Left lung (tissue), 10 donors: ENCODE measurements around the gene MAPK4. TPM values are rescaled to one million over a fixed set of nuclear protein-coding genes. Genes with fewer than 3 reads are reported as not detected.

ENCODE experiments used
- ATAC-seq: fragments of 200-7000 bp; cut with Tn5 transposase; one replicate; pipeline ENCODE4 v1.9.1; 2020; ENCODE audit warnings: moderate library complexity
- DNase-seq, 4 donors: peaks; one replicate each; pipeline ENCODE4 v3.0.0-alpha.2; 2013 to 2020
- H3K27ac ChIP-seq, 2 donors: fragments of 200-600 bp; sonication (generic) in 1 of 2; one replicate each; pipeline versions ENCODE4 v1.5.0 to v1.8.0; 2020 to 2021
- H3K27me3 ChIP-seq, 2 donors: fragments of 200-600 bp; sonication (generic) in 1 of 2; one replicate each; pipeline versions ENCODE4 v1.5.0 to v1.8.0; 2020 to 2021
- H3K36me3 ChIP-seq, 2 donors: fragments of 200-600 bp; sonication (generic) in 1 of 2; one replicate each; pipeline versions ENCODE4 v1.5.0 to v1.8.0; 2020 to 2021
- H3K4me1 ChIP-seq, 2 donors: fragments of 200-600 bp; one replicate each; pipeline ENCODE4 v1.8.0; 2021
- H3K4me3 ChIP-seq, 2 donors: fragments of 200-600 bp; sonication (generic) in 1 of 2; one replicate each; pipeline versions ENCODE4 v1.5.0 to v1.8.0; 2020 to 2021; ENCODE audit warnings: mild to moderate bottlenecking in 1 of 2
- H3K9me3 ChIP-seq, 2 donors: fragments of 200-600 bp; sonication (generic) in 1 of 2; one replicate each; pipeline versions ENCODE4 v1.5.0 to v1.8.0; 2020 to 2021
- intact Hi-C, 2 donors: fragments of 100-400 bp; cut with DNase I; formaldehyde crosslinking; loops; one replicate each; pipeline versions ENCODE4 v1.11.2 to v1.14.2; 2022
- polyA plus RNA-seq, 6 donors: library from polyadenylated mRNA; unstranded; fragments of 120-200 nt; gene quantifications; one replicate each; pipeline ENCODE4 v1.2.1, GENCODE V29; 2013; ENCODE audit not compliant: insufficient read length in 6 of 6
- total RNA-seq, 2 donors: library from RNA; stranded (reverse); fragmentation: NEBNext Ultra II Directional; extraction: Animal tissue kit (Norgen Biotek cat#: 25700); gene quantifications; one replicate each; pipeline ENCODE4 v1.2.1, GENCODE V29; 2021
- TF ChIP-seq, protein P1 (sequence below), 2 donors: fragments of 200-600 bp; sonication (generic) in 1 of 2; IDR thresholded peaks; one replicate each; pipeline versions ENCODE4 v1.5.0 to v1.8.0; 2021; ENCODE audit warnings: antibody characterized with exemption in 2 of 2
- donor health status: DM: no; HTN: yes; CAD: no.
- donor health status: DM: no; HTN: no; CAD: no.

MAPK4 gene
- total and polyA plus RNA-seq, 8 donors = 0.55 to 2.1 (median 1.3) TPM

DNA sequence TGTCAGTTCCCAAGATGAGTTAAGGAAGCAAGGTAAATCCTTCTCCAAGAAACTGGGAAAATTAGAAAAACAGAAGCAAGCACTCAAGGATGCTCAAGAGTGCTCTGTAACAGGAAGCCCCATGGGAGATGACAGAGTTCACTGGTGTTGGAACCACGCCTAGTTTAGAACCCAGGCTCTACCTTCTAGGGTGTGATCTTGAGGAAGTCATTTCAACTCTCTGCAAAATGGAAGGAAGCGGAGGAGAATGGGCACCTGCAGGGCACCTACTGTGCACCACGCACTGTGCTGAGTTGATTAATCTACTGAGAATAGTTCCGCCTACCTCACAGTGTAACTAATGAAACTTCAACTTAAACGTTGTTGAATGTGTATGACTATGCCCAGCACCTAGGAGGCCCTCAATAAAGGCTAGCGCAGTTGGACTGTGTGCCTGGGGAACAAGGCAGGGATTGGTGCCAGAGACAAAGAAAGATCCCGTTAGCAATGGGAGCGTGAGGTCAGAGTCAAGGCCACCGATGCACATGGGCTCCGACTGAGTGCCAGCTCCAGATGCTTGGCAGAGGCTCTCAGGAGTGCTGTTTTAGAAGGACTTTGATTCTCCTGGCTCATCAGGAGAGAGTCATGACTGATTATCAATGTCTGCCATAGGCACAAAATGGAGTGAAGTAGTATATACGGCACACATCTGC lies 93.7 kb downstream of the MAPK4 start:
- Histone ChIP-seq H3K9me3 (no peaks in the 10 kb centered on the region), H3K36me3 (no peaks in the 10 kb centered on the region), H3K4me3 (no peak overlapping the region), H3K27ac (no peak overlapping the region), H3K27me3 (no peaks in the 10 kb centered on the region), H3K4me1 (no peaks in the 10 kb centered on the region)
- intact Hi-C loops = no loop called here
- TF ChIP-seq, protein P1, sequence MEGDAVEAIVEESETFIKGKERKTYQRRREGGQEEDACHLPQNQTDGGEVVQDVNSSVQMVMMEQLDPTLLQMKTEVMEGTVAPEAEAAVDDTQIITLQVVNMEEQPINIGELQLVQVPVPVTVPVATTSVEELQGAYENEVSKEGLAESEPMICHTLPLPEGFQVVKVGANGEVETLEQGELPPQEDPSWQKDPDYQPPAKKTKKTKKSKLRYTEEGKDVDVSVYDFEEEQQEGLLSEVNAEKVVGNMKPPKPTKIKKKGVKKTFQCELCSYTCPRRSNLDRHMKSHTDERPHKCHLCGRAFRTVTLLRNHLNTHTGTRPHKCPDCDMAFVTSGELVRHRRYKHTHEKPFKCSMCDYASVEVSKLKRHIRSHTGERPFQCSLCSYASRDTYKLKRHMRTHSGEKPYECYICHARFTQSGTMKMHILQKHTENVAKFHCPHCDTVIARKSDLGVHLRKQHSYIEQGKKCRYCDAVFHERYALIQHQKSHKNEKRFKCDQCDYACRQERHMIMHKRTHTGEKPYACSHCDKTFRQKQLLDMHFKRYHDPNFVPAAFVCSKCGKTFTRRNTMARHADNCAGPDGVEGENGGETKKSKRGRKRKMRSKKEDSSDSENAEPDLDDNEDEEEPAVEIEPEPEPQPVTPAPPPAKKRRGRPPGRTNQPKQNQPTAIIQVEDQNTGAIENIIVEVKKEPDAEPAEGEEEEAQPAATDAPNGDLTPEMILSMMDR (IDR thresholded peaks at IDR 0.05) = no peak
- DNase-seq (no peak), ATAC-seq (no peak)

- TF ChIP-seq, protein P1 (IDR thresholded peaks at IDR 0.05) = no peak
- Histone ChIP-seq H3K9me3 (no peaks in the 10 kb centered on the region), H3K27me3 (no peaks in the 10 kb centered on the region), H3K36me3 (no peaks in the 10 kb centered on the region), H3K4me1 (no peaks in the 10 kb centered on the region), H3K27ac (no peak overlapping the region), H3K4me3 (no peak overlapping the region)
- DNase-seq = no peak
- intact Hi-C loops = no loop called here
- no peak for ATAC-seq
These were observed 94.3 kb downstream of the MAPK4 start for GRCh38 chr18:50654211-50654610.

GRCh38 chr18:50654658-50655550 lies 95.0 kb downstream of the MAPK4 start:
- H3K4me1 ChIP-seq = no peaks in the 10 kb centered on the region
- intact Hi-C loops = no loop called here
- ATAC-seq = peak; percentile 35
- DNase-seq = peak in 1 of 4 donors; percentile 42
- H3K9me3 ChIP-seq = no peaks in the 10 kb centered on the region
- no peaks in the 10 kb centered on the region for H3K27me3 ChIP-seq
- H3K4me3 ChIP-seq = no peak overlapping the region
- TF ChIP-seq, protein P1 (IDR thresholded peaks at IDR 0.05) = no peak
- no peaks in the 10 kb centered on the region for H3K36me3 ChIP-seq
- H3K27ac ChIP-seq = no peak overlapping the region

DNA sequence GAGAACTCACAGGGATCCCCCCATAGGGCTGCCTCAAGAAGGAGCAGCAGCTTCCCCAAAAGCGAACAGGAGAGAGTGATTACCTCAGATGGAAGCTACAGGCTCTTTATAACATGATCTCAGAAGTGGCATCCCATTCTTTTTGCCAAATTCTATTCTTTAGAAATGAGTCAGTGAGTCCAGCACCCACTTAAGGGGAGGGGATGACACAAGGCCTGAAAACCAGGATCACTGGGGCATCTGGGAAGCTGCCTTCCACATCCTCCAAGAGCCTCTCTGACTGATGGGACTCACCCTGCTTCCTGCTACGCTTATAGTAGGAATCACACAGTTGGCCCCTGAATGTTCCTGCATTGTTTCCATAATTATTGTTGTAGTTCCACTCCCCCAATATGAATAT lies 96.5 kb downstream of the MAPK4 start:
- Histone ChIP-seq H3K27ac (no peak overlapping the region), H3K4me3 (no peak overlapping the region), H3K36me3 (no peaks in the 10 kb centered on the region), H3K4me1 (no peaks in the 10 kb centered on the region), H3K9me3 (no peaks in the 10 kb centered on the region), H3K27me3 (no peaks in the 10 kb centered on the region)
- TF ChIP-seq, protein P1 (IDR thresholded peaks at IDR 0.05) = no peak
- DNase-seq = no peak
- intact Hi-C loops = no loop called here
- ATAC-seq = no peak

DNA sequence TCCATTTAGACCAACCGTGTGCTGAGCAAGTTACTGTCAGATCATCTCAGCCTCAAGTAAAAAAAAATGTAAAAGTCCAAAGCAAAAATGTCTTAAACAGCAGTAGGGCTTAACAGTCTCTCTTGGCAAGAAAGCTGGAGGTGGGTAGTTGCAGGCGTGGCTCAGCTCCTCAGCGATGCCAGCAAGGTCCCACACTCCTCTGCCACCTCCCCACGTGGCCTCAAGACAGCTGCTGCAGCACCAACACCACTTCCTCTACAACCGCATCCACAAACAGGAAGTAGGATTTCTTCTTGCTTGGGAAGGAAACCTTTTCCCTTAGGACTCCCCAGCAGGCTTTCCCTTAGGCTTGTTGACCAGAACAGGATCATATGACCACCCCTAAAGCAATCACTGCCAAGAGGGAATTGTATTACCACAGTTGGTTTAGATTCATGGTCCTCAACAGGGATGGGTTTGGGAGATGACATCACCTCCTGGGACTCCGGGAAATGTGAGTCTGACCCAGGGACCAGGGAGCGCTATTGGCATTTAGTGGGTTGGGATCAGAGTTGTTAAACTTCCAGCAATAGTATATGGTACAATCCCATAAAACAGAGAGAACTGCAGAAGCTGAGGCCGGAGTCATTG lies 97.1 kb downstream of the MAPK4 start:
- DNase-seq (no peak), ATAC-seq (no peak)
- no peaks in the 10 kb centered on the region for H3K27me3 ChIP-seq
- H3K36me3 ChIP-seq = no peaks in the 10 kb centered on the region
- TF ChIP-seq, protein P1 (IDR thresholded peaks at IDR 0.05) = no peak
- peaks cover 0 to under 1% of the 10 kb centered on the region in 2 donors for H3K9me3 ChIP-seq
- intact Hi-C loops = no loop called here
- no peak overlapping the region for H3K27ac ChIP-seq
- H3K4me1 ChIP-seq = no peaks in the 10 kb centered on the region
- H3K4me3 ChIP-seq = no peak overlapping the region
